HCT116 (cell line): ENCODE measurements around the gene SPEM1. TPM values are rescaled to one million over a fixed set of nuclear protein-coding genes. Genes with fewer than 3 reads are reported as not detected.

Experiments used
- ATAC-seq: fragments of 200-7000 bp; cut with Tn5 transposase; 2 replicates; pipeline ENCODE4 v1.9.1; 2020; ENCODE audit warnings: mild to moderate bottlenecking, moderate library complexity
- BruUV-seq: library from RNA; stranded (reverse); fragments of 400-500 nt; replicated peaks from 2 replicates; lab custom pipeline; 2021; lab: Mats Ljungman, UMichigan
- CTCF ChIA-PET: fragments of 300-600 bp; sonication (Branson Sonifier 250); formaldehyde crosslinking; loops from one replicate; lab custom pipeline; 2021; ENCODE audit warnings: antibody characterized with exemption; lab: Charles Lee
- POLR2A ChIA-PET: fragments of 300-600, 350-600 bp; sonication (Branson Sonifier 250); formaldehyde crosslinking; loops from one replicate; lab custom pipeline; 2021; ENCODE audit warnings: antibody characterized with exemption; lab: Charles Lee
- RAD21 ChIA-PET, 2 experiments: fragments of 300-600 bp; sonication (Branson Sonifier 250); formaldehyde crosslinking; loops; one replicate each; lab custom pipeline; 2023; ENCODE audit warnings: low total read pairs in 2 of 2; ENCODE audit not compliant: uncharacterized antibody in 2 of 2, unreplicated experiment in 2 of 2, low non-redundant PET in 1 of 2; lab: Charles Lee
- DNase-seq: peaks from one replicate; pipeline ENCODE4 v3.0.0-alpha.2; 2010; ENCODE audit warnings: low read depth, low spot score
- H2AFZ ChIP-seq: fragments of 200-600 bp; shearing (Covaris generic), sonication (generic); 2 replicates; pipeline ENCODE4 v1.6.1; 2017; ENCODE audit warnings: low read depth, mixed run types, mixed read lengths, antibody characterized with exemption, low read length; ENCODE audit not compliant: poor library complexity, severe bottlenecking
- H3K27ac ChIP-seq: 2 replicates; pipeline ENCODE4 v1.5.1; 2012; ENCODE audit warnings: low read depth, low read length
- H3K27me3 ChIP-seq: fragments of 200-600 bp; sonication (generic); 2 replicates; pipeline ENCODE4 v1.6.1; 2016; ENCODE audit warnings: mixed run types, low read length, mixed read lengths; ENCODE audit not compliant: insufficient read depth
- H3K36me3 ChIP-seq, 2 experiments: fragments of 200-500 bp in 1 of 2; fragments of 200-600 bp in 1 of 2; sonication (Bioruptor generic) in 1 of 2; sonication (generic) in 1 of 2; 2 replicates each; pipeline versions ENCODE4 v1.5.1 to v1.6.1; 2014 to 2016; ENCODE audit warnings: low read length in 2 of 2, inconsistent platforms in 1 of 2, mixed read lengths in 1 of 2, mixed run types in 1 of 2; ENCODE audit not compliant: insufficient read depth in 2 of 2, control insufficient read depth in 1 of 2
- H3K4me1 ChIP-seq, 2 experiments: fragments of 200-600 bp in 1 of 2; sonication (generic) in 1 of 2; 2 replicates each; pipeline versions ENCODE4 v1.5.1 to v1.6.1; 2012 to 2017; ENCODE audit warnings: low read length in 2 of 2, inconsistent platforms in 1 of 2, mild to moderate bottlenecking in 1 of 2, mixed read lengths in 1 of 2, mixed run types in 1 of 2, moderate library complexity in 1 of 2; ENCODE audit not compliant: insufficient read depth in 2 of 2, control insufficient read depth in 1 of 2
- H3K4me2 ChIP-seq: fragments of 200-600 bp; sonication (generic); 2 replicates; pipeline ENCODE4 v1.6.1; 2017; ENCODE audit warnings: mixed run types, low read length, mixed read lengths
- H3K4me3 ChIP-seq, 2 experiments: fragments of 200-600 bp in 1 of 2; sonication (generic) in 1 of 2; replicated peaks in 1 of 2; 2 replicates each; pipeline ENCODE4 v1.5.1; 2011 to 2016; ENCODE audit warnings: low read length in 2 of 2, control low read depth in 1 of 2, low read depth in 1 of 2, mild to moderate bottlenecking in 1 of 2, mixed read lengths in 1 of 2, mixed run types in 1 of 2
- H3K79me2 ChIP-seq: fragments of 200-600 bp; sonication (generic); 2 replicates; pipeline ENCODE4 v1.6.1; 2017; ENCODE audit warnings: mild to moderate bottlenecking, mixed run types, low read length, moderate library complexity, mixed read lengths; ENCODE audit not compliant: insufficient read depth
- H3K9ac ChIP-seq: fragments of 200-600 bp; sonication (generic); 2 replicates; pipeline ENCODE4 v1.6.1; 2016; ENCODE audit warnings: low read length, mixed read lengths
- H3K9me2 ChIP-seq: fragments of 200-600 bp; sonication (generic), shearing (Covaris generic); 2 replicates; pipeline ENCODE4 v1.6.1; 2017; ENCODE audit warnings: mixed run types, mild to moderate bottlenecking, moderate library complexity; ENCODE audit not compliant: insufficient read depth
- H3K9me3 ChIP-seq, 2 experiments: fragments of 200-500 bp in 1 of 2; fragments of 200-600 bp in 1 of 2; sonication (Bioruptor generic) in 1 of 2; sonication (generic) in 1 of 2; 2 replicates each; pipeline ENCODE4 v1.6.1; 2014 to 2017; ENCODE audit warnings: low read length in 2 of 2, mixed read lengths in 2 of 2, inconsistent platforms in 1 of 2, low read depth in 1 of 2, mild to moderate bottlenecking in 1 of 2, mixed run types in 1 of 2, moderate library complexity in 1 of 2; ENCODE audit not compliant: control insufficient read depth in 1 of 2, insufficient read depth in 1 of 2
- H4K20me1 ChIP-seq: fragments of 200-600 bp; sonication (generic), shearing (Covaris generic); 2 replicates; pipeline ENCODE4 v1.6.1; 2017; ENCODE audit warnings: mixed run types, mild to moderate bottlenecking, moderate library complexity; ENCODE audit not compliant: insufficient read depth
- CBX3 ChIP-seq: IDR thresholded peaks from 2 replicates; pipeline ENCODE4 v1.6.1; 2012; ENCODE audit warnings: low read depth
- MAX ChIP-seq: IDR thresholded peaks from 2 replicates; pipeline ENCODE4 v1.6.1; 2012
- POLR2A ChIP-seq: IDR thresholded peaks from 2 replicates; pipeline ENCODE4 v1.7.0; 2011; ENCODE audit warnings: borderline replicate concordance; ENCODE audit not compliant: insufficient read depth, insufficient read length; ENCODE audit errors: extremely low read depth
- POLR2AphosphoS5 ChIP-seq: IDR thresholded peaks from 2 replicates; pipeline ENCODE4 v1.6.1; 2011; ENCODE audit warnings: mild to moderate bottlenecking, low read depth, low read length, moderate library complexity
- SIN3A ChIP-seq: IDR thresholded peaks from 2 replicates; pipeline ENCODE4 v1.6.1; 2012; ENCODE audit warnings: low read depth
- SP1 ChIP-seq: IDR thresholded peaks from 2 replicates; pipeline ENCODE4 v1.6.1; 2012; ENCODE audit warnings: low read depth
- YY1 ChIP-seq: IDR thresholded peaks from 2 replicates; pipeline ENCODE4 v1.6.1; 2011; ENCODE audit warnings: low read length, low read depth, moderate library complexity, mild to moderate bottlenecking; ENCODE audit not compliant: insufficient replicate concordance; ENCODE audit errors: extremely low read depth
- ZBTB33 ChIP-seq: IDR thresholded peaks from 2 replicates; pipeline ENCODE4 v1.6.1; 2011; ENCODE audit warnings: mild to moderate bottlenecking, low read length, moderate library complexity; ENCODE audit not compliant: insufficient replicate concordance; ENCODE audit errors: extremely low read depth
- intact Hi-C: fragments of 100-400 bp; cut with micrococcal nuclease; formaldehyde crosslinking; loops from 2 replicates; pipeline ENCODE4 v1.10.0; 2022
- total RNA-seq: library from RNA; stranded (reverse); gene quantifications from one replicate; pipeline ENCODE4 v1.2.1, GENCODE V29; 2021; ENCODE audit not compliant: unreplicated experiment

The SPEM1 gene
- total RNA-seq, 1 experiment from 2014 or later: 0.32 TPM

DNA sequence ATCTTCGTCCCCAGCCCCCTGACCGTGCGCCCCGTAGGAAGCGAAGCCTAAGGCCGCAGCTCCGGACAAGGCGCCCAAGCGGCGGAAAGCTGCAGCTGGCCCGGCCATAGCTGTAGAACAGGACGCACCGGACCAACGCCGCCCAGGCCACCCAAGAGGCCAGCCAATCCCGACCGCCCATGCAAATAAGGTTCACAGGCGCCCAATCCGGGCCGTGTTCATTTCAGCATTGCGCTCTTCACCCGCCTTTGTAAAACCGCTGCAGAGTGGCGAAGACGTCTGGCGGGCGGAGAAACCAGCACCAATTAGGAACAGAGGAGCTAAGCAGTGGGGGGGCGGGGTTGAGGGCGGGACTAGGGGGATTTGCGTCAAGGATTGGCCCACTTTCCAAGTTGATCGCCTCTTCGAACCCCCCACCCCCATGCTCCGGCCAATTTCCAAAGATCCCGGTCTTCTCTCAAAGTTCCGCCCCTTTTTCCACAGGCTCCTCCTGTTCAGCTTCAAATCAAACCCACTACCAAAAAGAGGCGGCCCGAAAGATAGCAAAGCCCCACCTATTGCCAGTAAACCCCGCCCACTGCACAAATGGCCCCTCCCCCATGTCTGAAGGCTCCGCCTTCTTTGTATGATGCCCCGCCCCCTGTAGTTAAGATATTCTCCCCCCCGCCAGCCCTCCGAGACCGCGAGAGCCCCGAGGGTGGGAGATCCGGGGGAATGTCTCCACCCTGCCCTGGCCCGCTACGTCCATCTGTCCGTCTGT is 16.0 kb upstream of the SPEM1 start, which contains the start of gene TMEM256:
Gene TMEM256 (minus strand): TSS at position 121 of the 760 bp plus-strand sequence. CDS start 13 bp downstream, at position 108.
- H3K9me3 ChIP-seq: no peaks in the 10 kb centered on the region
- H2AFZ ChIP-seq: no peak within 1 kb of the TSS
- H3K4me2 ChIP-seq: peak within 1 kb of the TSS; percentile 81
- CTCF ChIA-PET: interaction anchor here (0.6 to 1.4 kb wide), 9 partner anchors 10 to 438 kb away, joined by 3 to 20 read pairs (median 4); partner anchors contain the start of genes PLSCR3, TMEM102, TMEM95 and TNK1
- BruUV-seq: no TSS peak
- peak within 1 kb of the TSS; percentile 70 for H3K27ac ChIP-seq
- DNase-seq (peak; percentile 98), ATAC-seq (peak; percentile 88)
- H3K79me2 ChIP-seq: peaks cover 8% of the 10 kb centered on the region
- H3K9ac ChIP-seq: peak within 1 kb of the TSS; percentile 84
- H3K36me3 ChIP-seq: no peaks in the 10 kb centered on the region; a peak in 1 of 4 replicates
- peak within 1 kb of the TSS; percentile 61 to 83 for H3K4me3 ChIP-seq
- H3K27me3 ChIP-seq: no peaks in the 10 kb centered on the region
- POLR2A ChIA-PET: interaction anchor here (0.6 to 2.3 kb wide), 32 partner anchors 9 to 453 kb away, joined by 3 to 33 read pairs (median 4); partner anchors contain the start of genes ACAP1, MPDU1, NAA38 and NEURL4
- no peaks in the 10 kb centered on the region for H3K9me2 ChIP-seq
- H4K20me1 ChIP-seq: no peaks in the 10 kb centered on the region
- peaks cover 33 to 48% of the 10 kb centered on the region in 2 experiments for H3K4me1 ChIP-seq
- TF ChIP-seq CBX3 (no peak), SIN3A (0 out of 2 replicates have a peak, but pooled peaks have one; percentile 47), YY1 (peak; percentile 86), SP1 (peak; percentile 93), POLR2AphosphoS5 (peak; percentile 94), POLR2A (peak; percentile 87), ZBTB33 (no peak), MAX (no peak; the same call in 1 of the 2 replicates)
- RAD21 ChIA-PET: interaction anchor here (0.5 to 1.3 kb wide), 4 partner anchors 10 to 123 kb away, joined by 3 read pairs; partner anchors contain the start of genes NEURL4 (in 1 of the 2), PLSCR3 (in 1 of the 2) and SLC2A4 (in 1 of the 2)
- intact Hi-C loops: loop anchor here (1.0 kb wide), 1 partner anchor 31 kb away; the partner anchor contains the start of gene TMEM102
